OCI-LY1 (cell line): ENCODE results near the gene COLEC12.

Source experiments
- H2AFZ ChIP-seq: fragments of 200-600 bp; sonication (generic), shearing (Covaris generic); 2 replicates; pipeline ENCODE4 v1.6.0; 2014; ENCODE audit warnings: antibody characterized with exemption, mild to moderate bottlenecking, low read length
- H3F3A ChIP-seq: fragments of 200-600 bp; sonication (generic), shearing (Covaris generic); 2 replicates; pipeline ENCODE4 v1.6.0; 2014; ENCODE audit warnings: mild to moderate bottlenecking, antibody characterized with exemption, low read length, moderate library complexity; ENCODE audit not compliant: insufficient read depth
- H3K27ac ChIP-seq: fragments of 200-600 bp; sonication (generic); 2 replicates; pipeline ENCODE4 v1.5.1; 2014; ENCODE audit warnings: low read length, mixed run types, mild to moderate bottlenecking, low read depth; ENCODE audit not compliant: poor library complexity, severe bottlenecking
- H3K27me3 ChIP-seq: fragments of 200-600 bp; sonication (generic); 2 replicates; pipeline ENCODE4 v1.6.0; 2014; ENCODE audit warnings: antibody characterized with exemption, mild to moderate bottlenecking, low read length, moderate library complexity; ENCODE audit not compliant: insufficient read depth
- H3K36me3 ChIP-seq: fragments of 200-600 bp; sonication (generic); 2 replicates; pipeline ENCODE4 v1.6.1; 2014; ENCODE audit warnings: mild to moderate bottlenecking, antibody characterized with exemption, low read length, moderate library complexity, mixed read lengths; ENCODE audit not compliant: insufficient read depth
- H3K4me1 ChIP-seq: fragments of 200-600 bp; sonication (generic); 2 replicates; pipeline ENCODE4 v1.5.1; 2014; ENCODE audit warnings: mild to moderate bottlenecking, low read length, moderate library complexity; ENCODE audit not compliant: insufficient read depth, severe bottlenecking
- H3K4me2 ChIP-seq: fragments of 200-600 bp; sonication (generic), shearing (Covaris generic); 2 replicates; pipeline ENCODE4 v1.6.1; 2014; ENCODE audit warnings: low read length
- H3K4me3 ChIP-seq: fragments of 200-600 bp; sonication (generic); 2 replicates; pipeline ENCODE4 v1.5.1; 2014; ENCODE audit warnings: low read length, low read depth, mild to moderate bottlenecking, mixed read lengths; ENCODE audit not compliant: poor library complexity, severe bottlenecking
- H3K79me2 ChIP-seq: fragments of 200-600 bp; shearing (Covaris generic); 2 replicates; pipeline ENCODE4 v1.6.1; 2016; ENCODE audit warnings: mixed run types, low read length, mixed read lengths; ENCODE audit not compliant: insufficient read depth
- H3K9ac ChIP-seq: fragments of 200-600 bp; sonication (generic), shearing (Covaris generic); 2 replicates; pipeline ENCODE4 v1.6.1; 2014; ENCODE audit warnings: mild to moderate bottlenecking, low read length, mixed read lengths
- H3K9me2 ChIP-seq: fragments of 200-600 bp; sonication (generic), shearing (Covaris generic); 2 replicates; pipeline ENCODE4 v1.6.1; 2014; ENCODE audit warnings: low read depth, mild to moderate bottlenecking, low read length, mixed read lengths
- H3K9me3 ChIP-seq: fragments of 200-600 bp; shearing (Covaris generic); 2 replicates; pipeline ENCODE4 v1.6.1; 2014; ENCODE audit warnings: low read length, mixed read lengths
- H4K20me1 ChIP-seq: fragments of 200-600 bp; sonication (generic), shearing (Covaris generic); 2 replicates; pipeline ENCODE4 v1.6.0; 2016; ENCODE audit warnings: mild to moderate bottlenecking, low read length; ENCODE audit not compliant: insufficient read depth
- CTCF ChIP-seq: fragments of 200-600 bp; sonication (generic), shearing (Covaris generic); IDR thresholded peaks from 2 replicates; pipeline ENCODE4 v1.5.1; 2017; ENCODE audit warnings: mild to moderate bottlenecking, antibody characterized with exemption, low read length, moderate library complexity, mixed read lengths
- EZH2 ChIP-seq: fragments of 200-600 bp; sonication (generic), shearing (Covaris generic); IDR thresholded peaks from 2 replicates; pipeline ENCODE4 v1.8.0; 2017; ENCODE audit warnings: borderline replicate concordance, mixed run types, mild to moderate bottlenecking, antibody characterized with exemption, low read length, moderate library complexity, mixed read lengths

Gene COLEC12

DNA sequence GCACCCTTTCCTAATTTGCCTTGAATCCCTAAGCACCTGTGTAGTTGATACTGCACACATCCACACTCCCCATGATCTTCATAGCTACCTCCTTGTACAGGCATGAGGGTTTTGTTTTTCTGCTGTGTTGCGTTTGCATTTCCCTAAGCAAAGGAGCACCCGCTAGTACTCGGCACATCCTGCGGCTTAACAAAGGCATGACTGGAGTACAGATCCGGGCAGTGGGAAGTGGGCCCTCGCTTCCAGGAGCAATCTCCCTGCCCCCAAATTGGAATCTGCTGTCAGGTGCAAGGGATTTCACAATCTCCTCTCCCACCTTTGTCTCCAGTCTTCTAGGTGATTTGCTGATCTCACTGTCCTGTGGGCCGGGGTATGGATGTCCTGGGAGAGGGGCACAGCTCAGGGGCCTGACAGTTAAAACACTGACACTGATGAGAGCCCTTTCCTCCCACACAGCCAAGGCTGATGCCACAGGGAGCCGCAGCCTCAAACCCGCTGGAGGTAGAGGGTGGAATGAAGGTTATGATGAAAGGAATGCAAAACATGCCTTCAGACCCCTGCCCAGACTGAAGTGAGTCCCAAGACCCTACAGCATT is 133.9 kb downstream of the COLEC12 start:
- Histone ChIP-seq H3K27me3 (no peaks in the 10 kb centered on the region), H3K9me2 (no peaks in the 10 kb centered on the region), H4K20me1 (no peaks in the 10 kb centered on the region), H3K9me3 (no peaks in the 10 kb centered on the region), H3K36me3 (no peaks in the 10 kb centered on the region), H3K4me2 (no peak overlapping the region), H3F3A (no peaks in the 10 kb centered on the region), H3K4me1 (no peaks in the 10 kb centered on the region), H2AFZ (no peak overlapping the region), H3K79me2 (no peaks in the 10 kb centered on the region), H3K9ac (no peak overlapping the region), H3K27ac (no peak overlapping the region), H3K4me3 (no peak overlapping the region)
- TF ChIP-seq CTCF (no peak), EZH2 (no peak)

DNA sequence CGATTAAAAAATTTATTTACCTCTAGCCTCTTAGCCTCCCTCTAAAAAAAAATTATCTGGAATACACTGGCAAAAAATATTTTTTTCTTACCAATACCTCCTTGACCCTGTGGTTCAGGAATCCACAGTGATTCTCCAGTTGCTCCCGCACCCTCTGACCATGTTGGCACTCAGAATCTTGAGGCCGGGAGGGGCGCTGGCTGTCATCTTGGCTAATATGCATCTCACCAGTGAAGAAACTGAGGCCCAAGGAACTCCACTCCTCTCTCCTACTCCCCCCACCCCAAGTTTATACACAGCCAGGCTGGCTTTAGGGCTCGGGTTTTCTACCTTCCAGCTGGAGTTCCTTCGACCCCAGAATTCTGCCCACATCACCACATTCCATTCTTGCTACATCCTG is 134.8 kb downstream of the COLEC12 start:
- Histone ChIP-seq H3K9me2 (no peaks in the 10 kb centered on the region), H4K20me1 (no peaks in the 10 kb centered on the region), H3K4me3 (no peak overlapping the region), H2AFZ (no peak overlapping the region), H3K79me2 (no peaks in the 10 kb centered on the region), H3K27me3 (no peaks in the 10 kb centered on the region), H3K27ac (no peak overlapping the region), H3K36me3 (no peaks in the 10 kb centered on the region), H3K9me3 (no peaks in the 10 kb centered on the region), H3K4me1 (no peaks in the 10 kb centered on the region), H3K9ac (no peak overlapping the region), H3F3A (no peaks in the 10 kb centered on the region), H3K4me2 (no peak overlapping the region)
- TF ChIP-seq CTCF (no peak), EZH2 (no peak)

DNA sequence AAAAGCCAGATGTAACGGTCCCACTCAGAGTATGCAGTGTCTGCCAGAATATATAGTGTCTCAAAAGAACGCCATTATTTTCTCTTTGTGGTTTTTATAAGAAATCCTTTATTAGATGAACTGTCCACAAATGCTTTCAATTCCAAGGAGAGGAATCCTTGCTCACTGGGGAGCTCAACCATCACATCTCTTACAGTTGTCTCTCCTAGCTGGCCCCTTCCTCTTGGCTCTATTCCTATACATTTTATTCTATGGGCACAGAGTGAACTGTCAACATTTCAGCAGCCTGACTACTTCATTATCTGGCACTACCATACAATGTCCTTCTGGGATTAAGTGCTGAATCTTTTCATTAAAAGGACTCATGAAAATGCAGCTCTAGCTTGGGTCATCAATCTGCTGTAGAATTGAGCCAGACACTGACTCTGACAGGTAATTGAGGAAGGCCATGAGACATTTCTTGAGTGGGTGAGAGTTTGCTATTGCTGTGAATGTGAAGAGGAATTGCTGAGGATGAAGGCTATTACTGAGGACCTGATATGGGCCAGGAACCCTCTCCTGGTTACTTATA is 136.2 kb downstream of the COLEC12 start:
- Histone ChIP-seq H3K9ac (no peak overlapping the region), H3K9me2 (no peaks in the 10 kb centered on the region), H3K36me3 (no peaks in the 10 kb centered on the region), H3K4me1 (no peaks in the 10 kb centered on the region), H3K27ac (no peak overlapping the region), H3K9me3 (no peaks in the 10 kb centered on the region), H3F3A (no peaks in the 10 kb centered on the region), H3K27me3 (no peaks in the 10 kb centered on the region), H3K79me2 (no peaks in the 10 kb centered on the region), H2AFZ (no peak overlapping the region), H3K4me2 (no peak overlapping the region), H4K20me1 (no peaks in the 10 kb centered on the region), H3K4me3 (no peak overlapping the region)
- TF ChIP-seq EZH2 (no peak), CTCF (no peak)
